ENCODE data around the gene MTCH2.
"Not testable (repeated sequence)": the region's sequence is repeated elsewhere in the genome, so short reads cannot be mapped to it uniquely, and the experiment has no call there.

Gene MTCH2

GRCh38 chr11:47688991-47689390 is 46.6 kb upstream of the MTCH2 start:
- Histone ChIP-seq H3K36me3 (ENCODE audit: insufficient read depth, low read length) (no peaks in the 10 kb centered on the region), H3K79me2 (ENCODE audit: insufficient read depth, low read length) (no peaks in the 10 kb centered on the region), H2AFZ (ENCODE audit: low read length) (no peak overlapping the region), H3K27me3 (ENCODE audit: insufficient read depth, low read length, poor library complexity, severe bottlenecking) (no peaks in the 10 kb centered on the region), H3K9ac (ENCODE audit: low read depth, low read length, poor library complexity, severe bottlenecking) (no peak overlapping the region), H3K4me3 (ENCODE audit: low read length, poor library complexity, severe bottlenecking) (no peak overlapping the region), H3K9me2 (replicated peaks; ENCODE audit: low read depth, low read length) (no peaks in the 10 kb centered on the region), H3F3A (ENCODE audit: low read depth) (no peaks in the 10 kb centered on the region), H3K4me1 (ENCODE audit: insufficient read depth, low read length, poor library complexity, severe bottlenecking) (no peaks in the 10 kb centered on the region), H3K4me2 (ENCODE audit: low read depth, low read length, poor library complexity, severe bottlenecking) (no peak overlapping the region), H3K9me3 (ENCODE audit: insufficient read depth, low read depth, low read length) (no peaks in the 10 kb centered on the region), H4K20me1 (ENCODE audit: insufficient read depth, low read length, poor library complexity, severe bottlenecking) (no peaks in the 10 kb centered on the region)
- TF ChIP-seq EZH2phosphoT487 (IDR thresholded peaks at IDR 0.05; ENCODE audit: borderline replicate concordance) (no peak), CTCF (conservative IDR thresholded peaks at IDR 0.05; ENCODE audit: low read length) (no peak)

GRCh38 chr11:47688111-47688510 is 45.8 kb upstream of the MTCH2 start:
- Histone ChIP-seq H3K4me3 (ENCODE audit: low read length, poor library complexity, severe bottlenecking) (no peak overlapping the region), H3K9me2 (replicated peaks; ENCODE audit: low read depth, low read length) (no peaks in the 10 kb centered on the region), H3K79me2 (ENCODE audit: insufficient read depth, low read length) (no peaks in the 10 kb centered on the region), H3K4me2 (ENCODE audit: low read depth, low read length, poor library complexity, severe bottlenecking) (no peak overlapping the region), H3K36me3 (ENCODE audit: insufficient read depth, low read length) (no peaks in the 10 kb centered on the region), H2AFZ (ENCODE audit: low read length) (no peak overlapping the region), H3F3A (ENCODE audit: low read depth) (no peaks in the 10 kb centered on the region), H3K9me3 (ENCODE audit: insufficient read depth, low read depth, low read length) (no peaks in the 10 kb centered on the region), H4K20me1 (ENCODE audit: insufficient read depth, low read length, poor library complexity, severe bottlenecking) (no peaks in the 10 kb centered on the region), H3K27me3 (ENCODE audit: insufficient read depth, low read length, poor library complexity, severe bottlenecking) (no peaks in the 10 kb centered on the region), H3K9ac (ENCODE audit: low read depth, low read length, poor library complexity, severe bottlenecking) (no peak overlapping the region), H3K4me1 (ENCODE audit: insufficient read depth, low read length, poor library complexity, severe bottlenecking) (no peaks in the 10 kb centered on the region)
- no peak for TF ChIP-seq EZH2phosphoT487 (IDR thresholded peaks at IDR 0.05; ENCODE audit: borderline replicate concordance)
- TF ChIP-seq CTCF (conservative IDR thresholded peaks at IDR 0.05; ENCODE audit: low read length) = no peak

GRCh38 chr11:47686704-47687103 is 44.3 kb upstream of the MTCH2 start:
- H3K9ac ChIP-seq (ENCODE audit: low read depth, low read length, poor library complexity, severe bottlenecking); H3K4me2 ChIP-seq (ENCODE audit: low read depth, low read length, poor library complexity, severe bottlenecking); H4K20me1 ChIP-seq (ENCODE audit: insufficient read depth, low read length, poor library complexity, severe bottlenecking); H3K9me3 ChIP-seq (ENCODE audit: insufficient read depth, low read depth, low read length); H3K79me2 ChIP-seq (ENCODE audit: insufficient read depth, low read length); H3F3A ChIP-seq (ENCODE audit: low read depth); H3K4me3 ChIP-seq (ENCODE audit: low read length, poor library complexity, severe bottlenecking); H3K9me2 ChIP-seq (replicated peaks; ENCODE audit: low read depth, low read length); H3K36me3 ChIP-seq (ENCODE audit: insufficient read depth, low read length); H3K4me1 ChIP-seq (ENCODE audit: insufficient read depth, low read length, poor library complexity, severe bottlenecking); H2AFZ ChIP-seq (ENCODE audit: low read length); H3K27me3 ChIP-seq (ENCODE audit: insufficient read depth, low read length, poor library complexity, severe bottlenecking): not testable (repeated sequence)

GRCh38 chr11:47686151-47686550 is 43.8 kb upstream of the MTCH2 start:
- H3K4me3 ChIP-seq (ENCODE audit: low read length, poor library complexity, severe bottlenecking) = no peak overlapping the region
- H2AFZ ChIP-seq (ENCODE audit: low read length) = no peak overlapping the region
- H3K9ac ChIP-seq (ENCODE audit: low read depth, low read length, poor library complexity, severe bottlenecking) = no peak overlapping the region
- no peaks in the 10 kb centered on the region for H3K9me2 ChIP-seq (replicated peaks; ENCODE audit: low read depth, low read length)
- no peaks in the 10 kb centered on the region for H3K9me3 ChIP-seq (ENCODE audit: insufficient read depth, low read depth, low read length)
- no peaks in the 10 kb centered on the region for H3K4me1 ChIP-seq (ENCODE audit: insufficient read depth, low read length, poor library complexity, severe bottlenecking)
- no peaks in the 10 kb centered on the region for H4K20me1 ChIP-seq (ENCODE audit: insufficient read depth, low read length, poor library complexity, severe bottlenecking)
- H3F3A ChIP-seq (ENCODE audit: low read depth) = no peaks in the 10 kb centered on the region
- no peaks in the 10 kb centered on the region for H3K79me2 ChIP-seq (ENCODE audit: insufficient read depth, low read length)
- TF ChIP-seq CTCF (conservative IDR thresholded peaks at IDR 0.05; ENCODE audit: low read length) = no peak
- no peak for TF ChIP-seq EZH2phosphoT487 (IDR thresholded peaks at IDR 0.05; ENCODE audit: borderline replicate concordance)
- H3K4me2 ChIP-seq (ENCODE audit: low read depth, low read length, poor library complexity, severe bottlenecking) = no peak overlapping the region
- no peaks in the 10 kb centered on the region for H3K27me3 ChIP-seq (ENCODE audit: insufficient read depth, low read length, poor library complexity, severe bottlenecking)
- no peaks in the 10 kb centered on the region for H3K36me3 ChIP-seq (ENCODE audit: insufficient read depth, low read length)

Data from Loucy (cell line).